Neural progenitor cell (in vitro differentiated cells): ENCODE data around the gene MYLK. TPM values are rescaled to one million over a fixed set of nuclear protein-coding genes. Genes with fewer than 3 reads are reported as not detected.

Source experiments
- DNase-seq: peaks from one replicate; pipeline ENCODE4 v3.0.0-alpha.2; 2016; ENCODE audit warnings: low spot score
- H2AFZ ChIP-seq: fragments of 200-600 bp; sonication (generic); replicated peaks from 2 replicates; pipeline ENCODE4 v1.6.1; 2016; ENCODE audit warnings: antibody characterized with exemption
- H3F3A ChIP-seq: fragments of 200-600 bp; sonication (generic); 2 replicates; pipeline ENCODE4 v1.6.1; 2016; ENCODE audit warnings: antibody characterized with exemption, low read depth
- H3K27ac ChIP-seq: fragments of 200-600 bp; sonication (generic); 2 replicates; pipeline ENCODE4 v1.5.1; 2016; ENCODE audit warnings: mild to moderate bottlenecking
- H3K27me3 ChIP-seq: fragments of 200-600 bp; sonication (generic); 2 replicates; pipeline ENCODE4 v1.6.1; 2016; ENCODE audit warnings: mild to moderate bottlenecking, moderate library complexity
- H3K36me3 ChIP-seq: fragments of 200-600 bp; sonication (generic); 2 replicates; pipeline ENCODE4 v1.5.1; 2016
- H3K4me1 ChIP-seq: fragments of 200-600 bp; sonication (generic); 2 replicates; pipeline ENCODE4 v1.6.1; 2016; ENCODE audit warnings: mixed run types
- H3K4me2 ChIP-seq: fragments of 200-600 bp; sonication (generic); 2 replicates; pipeline ENCODE4 v1.6.1; 2016
- H3K4me3 ChIP-seq: fragments of 200-600 bp; sonication (generic); 2 replicates; pipeline ENCODE4 v1.5.1; 2016
- H3K79me2 ChIP-seq: fragments of 200-600 bp; sonication (generic); 2 replicates; pipeline ENCODE4 v1.6.1; 2016; ENCODE audit warnings: low read depth
- H3K9ac ChIP-seq: fragments of 200-600 bp; sonication (generic); 2 replicates; pipeline ENCODE4 v1.6.1; 2016
- H3K9me3 ChIP-seq: fragments of 200-600 bp; sonication (generic); 2 replicates; pipeline ENCODE4 v1.5.1; 2016; ENCODE audit warnings: low read depth
- H4K20me1 ChIP-seq: fragments of 200-600 bp; sonication (generic); 2 replicates; pipeline ENCODE4 v1.6.1; 2016; ENCODE audit warnings: low read depth
- H3K27ac Mint-ChIP-seq: 3 replicates; pipeline ENCODE4 v1.8.0; 2021; ENCODE audit warnings: mixed read lengths
- H3K27me3 Mint-ChIP-seq: 2 replicates; pipeline ENCODE4 v1.8.0; 2022; ENCODE audit warnings: low read depth, mild to moderate bottlenecking, inconsistent platforms, moderate library complexity, mixed read lengths; ENCODE audit not compliant: insufficient read depth
- H3K36me3 Mint-ChIP-seq: 3 replicates; pipeline ENCODE4 v1.8.0; 2021; ENCODE audit warnings: mixed read lengths
- H3K4me1 Mint-ChIP-seq: 3 replicates; pipeline ENCODE4 v1.8.0; 2021; ENCODE audit warnings: mixed read lengths
- H3K4me3 Mint-ChIP-seq: 3 replicates; pipeline ENCODE4 v1.8.0; 2021; ENCODE audit warnings: mild to moderate bottlenecking, moderate library complexity, mixed read lengths
- H3K9me3 Mint-ChIP-seq: 3 replicates; pipeline ENCODE4 v1.8.0; 2020; ENCODE audit warnings: mixed read lengths
- CTCF ChIP-seq: fragments of 200-600 bp; sonication (generic); IDR thresholded peaks from 2 replicates; pipeline ENCODE4 v1.5.1; 2017; ENCODE audit warnings: antibody characterized with exemption, mild to moderate bottlenecking
- EZH2 ChIP-seq: fragments of 200-600 bp; sonication (generic); IDR thresholded peaks from 2 replicates; pipeline ENCODE4 v1.6.1; 2017; ENCODE audit warnings: antibody characterized with exemption, mild to moderate bottlenecking, moderate library complexity
- EZH2phosphoT487 ChIP-seq: fragments of 200-600 bp; sonication (generic); IDR thresholded peaks from 2 replicates; pipeline ENCODE4 v1.6.1; 2017; ENCODE audit warnings: antibody characterized with exemption
- total RNA-seq: library from RNA; depleted of rRNA; stranded (reverse); fragments of >200 nt; gene quantifications from 2 replicates; pipeline ENCODE4 v1.2.3, GENCODE V29; 2015; ENCODE audit warnings: low replicate concordance

Gene MYLK
- total RNA-seq, 1 donor from 2014 or later: 28.4 TPM

- peaks cover 44% of the 10 kb centered on the region for H3K79me2 ChIP-seq
- TF ChIP-seq EZH2 (no peak), EZH2phosphoT487 (no peak), CTCF (no peak)
- Mint-ChIP-seq H3K36me3 (peaks cover 39% of the 10 kb centered on the region), H3K27ac (no peak overlapping the region), H3K4me3 (peak overlapping the region; percentile 76), H3K27me3 (no peaks in the 10 kb centered on the region), H3K9me3 (peaks cover 27% of the 10 kb centered on the region), H3K4me1 (peaks cover 17% of the 10 kb centered on the region)
- no peak overlapping the region for H3K4me3 ChIP-seq
- H3K27ac ChIP-seq: no peak overlapping the region
- no peaks in the 10 kb centered on the region for H3K9me3 ChIP-seq
- no peak for DNase-seq
- peaks cover 8% of the 10 kb centered on the region for H4K20me1 ChIP-seq
- H3K4me2 ChIP-seq: no peak overlapping the region
- peaks cover 21% of the 10 kb centered on the region for H3F3A ChIP-seq
- H3K9ac ChIP-seq: no peak overlapping the region
- H3K36me3 ChIP-seq: no peaks in the 10 kb centered on the region
- H2AFZ ChIP-seq: no peak overlapping the region
- no peaks in the 10 kb centered on the region for H3K27me3 ChIP-seq
- H3K4me1 ChIP-seq: peaks cover 16% of the 10 kb centered on the region
Observed at GRCh38 chr3:123587401-123587800, 296.7 kb downstream of the MYLK start.

- Histone ChIP-seq H3K4me3 (peak overlapping the region; percentile 77), H4K20me1 (peaks cover 8% of the 10 kb centered on the region), H3F3A (peaks cover 21% of the 10 kb centered on the region), H3K9ac (no peak overlapping the region), H2AFZ (no peak overlapping the region), H3K36me3 (no peaks in the 10 kb centered on the region), H3K27ac (no peak overlapping the region), H3K79me2 (peaks cover 48% of the 10 kb centered on the region), H3K4me1 (peaks cover 16% of the 10 kb centered on the region), H3K4me2 (peak overlapping the region; percentile 80), H3K9me3 (no peaks in the 10 kb centered on the region), H3K27me3 (no peaks in the 10 kb centered on the region)
- DNase-seq: no peak
- peaks cover 25% of the 10 kb centered on the region for H3K9me3 Mint-ChIP-seq
- peaks cover 17% of the 10 kb centered on the region for H3K4me1 Mint-ChIP-seq
- H3K27ac Mint-ChIP-seq: no peak overlapping the region
- H3K4me3 Mint-ChIP-seq: peak overlapping the region; percentile 75
- H3K36me3 Mint-ChIP-seq: peaks cover 39% of the 10 kb centered on the region
- H3K27me3 Mint-ChIP-seq: no peaks in the 10 kb centered on the region
- TF ChIP-seq CTCF: no peak
- TF ChIP-seq EZH2phosphoT487: no peak
- no peak for TF ChIP-seq EZH2
Observed at GRCh38 chr3:123586968-123587367, 297.2 kb downstream of the MYLK start.

GRCh38 chr3:123586131-123586530, 298.0 kb downstream of the MYLK start:
- H3K27me3 ChIP-seq: no peaks in the 10 kb centered on the region
- H3K9me3 ChIP-seq: no peaks in the 10 kb centered on the region
- Mint-ChIP-seq H3K9me3 (peaks cover 19% of the 10 kb centered on the region), H3K27ac (no peak overlapping the region), H3K36me3 (peaks cover 34% of the 10 kb centered on the region), H3K27me3 (no peaks in the 10 kb centered on the region), H3K4me1 (peaks cover 15% of the 10 kb centered on the region), H3K4me3 (no peak overlapping the region)
- peaks cover 8% of the 10 kb centered on the region for H4K20me1 ChIP-seq
- peak overlapping the region; percentile 80 for H3K4me2 ChIP-seq
- peak; percentile 81 for DNase-seq
- peak overlapping the region; percentile 74 for H3K9ac ChIP-seq
- H3K27ac ChIP-seq: no peak overlapping the region
- peaks cover 21% of the 10 kb centered on the region for H3F3A ChIP-seq
- peak overlapping the region; percentile 99 for H2AFZ ChIP-seq
- H3K4me1 ChIP-seq: peaks cover 16% of the 10 kb centered on the region
- TF ChIP-seq EZH2 (no peak), EZH2phosphoT487 (no peak), CTCF (no peak)
- H3K36me3 ChIP-seq: no peaks in the 10 kb centered on the region
- H3K79me2 ChIP-seq: peaks cover 48% of the 10 kb centered on the region
- H3K4me3 ChIP-seq: peak overlapping the region; percentile 77
